ENCODE measurements around the gene LYVE1. TPM values are rescaled to one million over a fixed set of nuclear protein-coding genes. Genes with fewer than 3 reads are reported as not detected.

Gene LYVE1
- total and polyA plus RNA-seq, 2 donors (not counting 1 experiment from before 2014, with no cell fraction given): not detected

- Histone ChIP-seq H3K9me3 (ENCODE audit: control extremely low read depth in 1 of 3, control insufficient read depth in 2 of 3, insufficient read depth in 1 of 3, low read length in 2 of 3) (no peaks in the 10 kb centered on the region), H3K4me2 (replicated peaks; ENCODE audit: low read depth, low read length, poor library complexity, severe bottlenecking) (no peak overlapping the region), H4K20me1 (ENCODE audit: control insufficient read depth, insufficient read depth, low read length, poor library complexity, severe bottlenecking) (no peaks in the 10 kb centered on the region), H3K9ac (ENCODE audit: low read length) (no peak overlapping the region), H3K27ac (ENCODE audit: low read length in 2 of 2) (peak overlapping the region in 1 of 2 donors; percentile 29), H3K4me3 (ENCODE audit: control extremely low read depth in 1 of 5, extremely low read depth in 1 of 5, insufficient read depth in 1 of 5, low read depth in 2 of 5, low read length in 4 of 5) (no peak overlapping the region), H2AFZ (ENCODE audit: insufficient read depth, low read depth, low read length, poor library complexity, severe bottlenecking) (no peak overlapping the region), H3K36me3 (replicated peaks in 1 of 2; ENCODE audit: control extremely low read depth in 1 of 2, control insufficient read depth in 1 of 2, extremely low read depth in 1 of 2, insufficient read depth in 2 of 2, low read length in 1 of 2) (peaks cover 26 to 81% of the 10 kb centered on the region in 2 experiments), H3K79me2 (ENCODE audit: control insufficient read depth, insufficient read depth, low read length) (peaks cover 20% of the 10 kb centered on the region), H3K4me1 (ENCODE audit: control insufficient read depth in 2 of 2, insufficient read depth in 2 of 2, low read length in 2 of 2) (no peaks in the 10 kb centered on the region), H3K27me3 (replicated peaks in 1 of 4; ENCODE audit: control extremely low read depth in 1 of 4, control insufficient read depth in 3 of 4, insufficient read depth in 4 of 4, low read length in 3 of 4) (no peaks in the 10 kb centered on the region)
- Mint-ChIP-seq H3K27ac (peak overlapping the region; percentile 28), H3K27me3 (no peaks in the 10 kb centered on the region), H3K4me1 (peaks cover 17% of the 10 kb centered on the region), H3K9me3 (ENCODE audit: insufficient read depth) (no peaks in the 10 kb centered on the region), H3K4me3 (no peak overlapping the region)
- ChIA-PET CTCF (interaction anchor here (1.4 kb wide), 1 partner anchor 10 kb away, joined by 3 read pairs; no protein-coding TSS in a partner anchor), POLR2A (no interaction called here)
- ATAC-seq (ENCODE audit: low read depth) (no peak), DNase-seq (no peak)
- intact Hi-C loops (cut with micrococcal nuclease): no loop called here
- no CpG with 5 or more reads among the region's 1 CpG for WGBS (ENCODE audit: insufficient coverage)
- TF ChIP-seq EZH2 (IDR thresholded peaks at IDR 0.05; ENCODE audit: borderline replicate concordance, insufficient read depth, low read depth, low read length, poor library complexity, severe bottlenecking) (no peak), CTCF (IDR thresholded peaks at IDR 0.05) (no peak)
Observed at GRCh38 chr11:10522276-10522675, 46.2 kb downstream of the LYVE1 start.

GRCh38 chr11:10520562-10520961 lies 47.9 kb downstream of the LYVE1 start:
- peaks cover 22 to 75% of the 10 kb centered on the region in 2 experiments for H3K36me3 ChIP-seq (replicated peaks in 1 of 2; ENCODE audit: control extremely low read depth in 1 of 2, control insufficient read depth in 1 of 2, extremely low read depth in 1 of 2, insufficient read depth in 2 of 2, low read length in 1 of 2)
- H3K27ac ChIP-seq (ENCODE audit: low read length in 2 of 2): no peak overlapping the region
- POLR2A ChIA-PET: no interaction called here
- H4K20me1 ChIP-seq (ENCODE audit: control insufficient read depth, insufficient read depth, low read length, poor library complexity, severe bottlenecking): no peaks in the 10 kb centered on the region
- intact Hi-C loops (cut with micrococcal nuclease): no loop called here
- Mint-ChIP-seq H3K27ac (no peak overlapping the region), H3K27me3 (no peaks in the 10 kb centered on the region), H3K4me1 (peaks cover 10% of the 10 kb centered on the region), H3K9me3 (ENCODE audit: insufficient read depth) (no peaks in the 10 kb centered on the region), H3K4me3 (no peak overlapping the region)
- no peak for DNase-seq
- no CpG with 5 or more reads among the region's 2 CpGs for WGBS (ENCODE audit: insufficient coverage)
- TF ChIP-seq EZH2 (IDR thresholded peaks at IDR 0.05; ENCODE audit: borderline replicate concordance, insufficient read depth, low read depth, low read length, poor library complexity, severe bottlenecking) (no peak), CTCF (IDR thresholded peaks at IDR 0.05) (no peak)
- no peaks in the 10 kb centered on the region for H3K4me1 ChIP-seq (ENCODE audit: control insufficient read depth in 2 of 2, insufficient read depth in 2 of 2, low read length in 2 of 2)
- H3K27me3 ChIP-seq (replicated peaks in 1 of 4; ENCODE audit: control extremely low read depth in 1 of 4, control insufficient read depth in 3 of 4, insufficient read depth in 4 of 4, low read length in 3 of 4): no peaks in the 10 kb centered on the region
- H3K9me3 ChIP-seq (ENCODE audit: control extremely low read depth in 1 of 3, control insufficient read depth in 2 of 3, insufficient read depth in 1 of 3, low read length in 2 of 3): no peaks in the 10 kb centered on the region
- no peak overlapping the region for H3K4me2 ChIP-seq (replicated peaks; ENCODE audit: low read depth, low read length, poor library complexity, severe bottlenecking)
- H3K79me2 ChIP-seq (ENCODE audit: control insufficient read depth, insufficient read depth, low read length): peaks cover 9% of the 10 kb centered on the region
- H2AFZ ChIP-seq (ENCODE audit: insufficient read depth, low read depth, low read length, poor library complexity, severe bottlenecking): no peak overlapping the region
- no peak for ATAC-seq (ENCODE audit: low read depth)
- no peak overlapping the region for H3K9ac ChIP-seq (ENCODE audit: low read length)
- CTCF ChIA-PET: interaction anchor here (0.7 to 2.8 kb wide), 18 partner anchors 8 to 135 kb away, joined by 3 to 13 read pairs (median 3); partner anchors contain the start of gene RNF141
- no peak overlapping the region for H3K4me3 ChIP-seq (ENCODE audit: control extremely low read depth in 1 of 5, extremely low read depth in 1 of 5, insufficient read depth in 1 of 5, low read depth in 2 of 5, low read length in 4 of 5)

Measured in B cell (primary cell).